Neuronal stem cell (in vitro differentiated cells): ENCODE measurements around the gene SYT3.

ENCODE experiments used
- DNase-seq: peaks from one replicate; pipeline ENCODE4 v3.0.0-alpha.2; 2013; ENCODE audit warnings: low spot score
- H2AFZ ChIP-seq: one replicate; pipeline ENCODE4 v1.6.1; 2013; ENCODE audit warnings: mild to moderate bottlenecking, low read length, inconsistent platforms
- H2AK5ac ChIP-seq: 2 replicates; pipeline ENCODE4 v1.6.1; 2013; ENCODE audit warnings: low read depth, mild to moderate bottlenecking, inconsistent platforms, low read length, moderate library complexity, mixed read lengths
- H2BK120ac ChIP-seq: 2 replicates; pipeline ENCODE4 v1.6.1; 2013; ENCODE audit warnings: low read depth, mild to moderate bottlenecking, inconsistent platforms, low read length, moderate library complexity, mixed read lengths
- H2BK12ac ChIP-seq: one replicate; pipeline ENCODE4 v1.6.1; 2013; ENCODE audit warnings: low read length, inconsistent platforms
- H2BK15ac ChIP-seq: 2 replicates; pipeline ENCODE4 v1.6.1; 2013; ENCODE audit warnings: mild to moderate bottlenecking, low read length, inconsistent platforms, mixed read lengths
- H2BK5ac ChIP-seq: one replicate; pipeline ENCODE4 v1.6.1; 2013; ENCODE audit warnings: inconsistent platforms, mild to moderate bottlenecking, low read length, moderate library complexity
- H3K14ac ChIP-seq: one replicate; pipeline ENCODE4 v1.6.1; 2013; ENCODE audit warnings: low read length, inconsistent platforms
- H3K18ac ChIP-seq: 2 replicates; pipeline ENCODE4 v1.6.1; 2013; ENCODE audit warnings: low read length, inconsistent platforms
- H3K23ac ChIP-seq: 2 replicates; pipeline ENCODE4 v1.6.1; 2013; ENCODE audit warnings: low read depth, mild to moderate bottlenecking, mixed read lengths, low read length, inconsistent platforms; ENCODE audit not compliant: poor library complexity
- H3K27ac ChIP-seq: replicated peaks from 3 replicates; pipeline ENCODE4 v1.5.1; 2013; ENCODE audit warnings: low read length, inconsistent platforms
- H3K27me3 ChIP-seq, 3 experiments: 2 replicates each; pipeline ENCODE4 v1.6.1; 2013; ENCODE audit warnings: low read length in 3 of 3, mild to moderate bottlenecking in 2 of 3, inconsistent platforms in 1 of 3, low read depth in 1 of 3, mixed read lengths in 1 of 3, moderate library complexity in 1 of 3; ENCODE audit not compliant: control insufficient read depth in 3 of 3, insufficient read depth in 3 of 3
- H3K36me3 ChIP-seq, 2 donors: replicated peaks in 1 of 2; 2 replicates each; pipeline ENCODE4 v1.6.1; 2013; ENCODE audit warnings: low read length in 2 of 2; ENCODE audit not compliant: control insufficient read depth in 2 of 2, insufficient read depth in 2 of 2
- H3K4ac ChIP-seq: 2 replicates; pipeline ENCODE4 v1.6.1; 2013; ENCODE audit warnings: inconsistent platforms, mild to moderate bottlenecking, low read length, moderate library complexity
- H3K4me1 ChIP-seq, 2 donors: 1 replicate in 1 of 2; 2 replicates in 1 of 2; pipeline ENCODE4 v1.6.1; 2013; ENCODE audit warnings: low read length in 2 of 2, low read depth in 1 of 2; ENCODE audit not compliant: control insufficient read depth in 2 of 2, insufficient read depth in 1 of 2
- H3K4me2 ChIP-seq: one replicate; pipeline ENCODE4 v1.6.1; 2013; ENCODE audit warnings: mild to moderate bottlenecking, low read length, inconsistent platforms; ENCODE audit not compliant: insufficient read depth, poor library complexity, severe bottlenecking
- H3K4me3 ChIP-seq, 2 donors: 2 replicates each; pipeline ENCODE4 v1.5.1; 2013; ENCODE audit warnings: low read length in 2 of 2, mild to moderate bottlenecking in 2 of 2, inconsistent platforms in 1 of 2, moderate library complexity in 1 of 2
- H3K79me1 ChIP-seq: one replicate; pipeline ENCODE4 v1.6.1; 2013; ENCODE audit warnings: low read depth, mild to moderate bottlenecking, inconsistent platforms, low read length, moderate library complexity
- H3K9ac ChIP-seq: one replicate; pipeline ENCODE4 v1.6.1; 2013; ENCODE audit warnings: mild to moderate bottlenecking, low read depth, low read length, inconsistent platforms; ENCODE audit not compliant: poor library complexity
- H3K9me3 ChIP-seq, 2 donors: replicated peaks in 1 of 2; 2 replicates each; pipeline versions ENCODE3 to v1.6.1; 2013; ENCODE audit warnings: low read length in 2 of 2, mild to moderate bottlenecking in 2 of 2, inconsistent platforms in 1 of 2, low read depth in 1 of 2, mixed read lengths in 1 of 2, moderate library complexity in 1 of 2; ENCODE audit not compliant: control insufficient read depth in 2 of 2, insufficient read depth in 1 of 2
- H4K8ac ChIP-seq: one replicate; pipeline ENCODE4 v1.6.1; 2013; ENCODE audit warnings: low read depth, mild to moderate bottlenecking, inconsistent platforms, low read length, moderate library complexity
- H4K91ac ChIP-seq: one replicate; pipeline ENCODE4 v1.6.1; 2013; ENCODE audit warnings: low read length, low read depth, mild to moderate bottlenecking, inconsistent platforms; ENCODE audit not compliant: poor library complexity
- WGBS, 2 donors: extraction: QIAGEN DNeasy Blood & Tissue Kit; methylation state at CpG; one replicate each; pipeline ENCODE4 v1.1.7; 2013; ENCODE audit warnings: missing lambda C conversion rate in 2 of 2, mixed read lengths in 1 of 2; ENCODE audit not compliant: insufficient read length in 2 of 2, insufficient replicate concordance in 1 of 2; ENCODE audit errors: extremely low coverage in 2 of 2; 5-methylcytosine and 5-hydroxymethylcytosine counted together

Gene SYT3

DNA sequence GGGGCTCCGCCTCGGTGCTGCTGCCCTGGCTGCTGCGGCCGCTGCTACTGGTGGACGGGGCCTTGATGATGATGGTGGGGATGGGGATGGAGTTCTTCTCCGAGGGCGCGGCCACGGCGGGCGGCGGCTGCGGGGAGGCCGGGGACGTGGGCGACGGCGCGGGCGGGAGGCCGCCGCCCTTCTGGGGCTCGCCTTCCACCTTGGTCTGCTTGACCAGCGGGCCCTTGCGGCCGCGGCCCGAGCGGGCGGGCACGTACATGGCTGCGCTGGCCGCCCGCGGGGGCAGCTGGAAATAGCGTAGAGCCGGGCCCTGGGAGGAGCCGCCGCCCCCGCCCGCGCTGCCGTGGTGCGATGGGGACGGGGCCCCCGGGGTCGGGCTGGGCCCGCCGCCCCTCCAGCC, 28.7 kb upstream of the SYT3 start:
- H3K4me2 ChIP-seq = peak overlapping the region; percentile 57
- H3K79me1 ChIP-seq = peaks cover 1% of the 10 kb centered on the region
- H2BK120ac ChIP-seq = no peak overlapping the region
- no peak overlapping the region for H4K91ac ChIP-seq
- no peak overlapping the region for H3K14ac ChIP-seq
- no peak overlapping the region for H2AFZ ChIP-seq
- peaks cover 4 to 8% of the 10 kb centered on the region in 2 donors for H3K4me1 ChIP-seq
- peak overlapping the region; percentile 43 for H3K23ac ChIP-seq
- H3K4me3 ChIP-seq = no peak overlapping the region
- no peak overlapping the region for H2BK12ac ChIP-seq
- H3K27me3 ChIP-seq = peaks cover 0 to 61% (median 17%) of the 10 kb centered on the region in 3 experiments
- H3K4ac ChIP-seq = no peak overlapping the region
- peak overlapping the region; percentile 89 for H3K18ac ChIP-seq
- H3K36me3 ChIP-seq = no peaks in the 10 kb centered on the region
- DNase-seq = no peak
- no peaks in the 10 kb centered on the region for H3K9me3 ChIP-seq
- H3K9ac ChIP-seq = peak overlapping the region; percentile 44
- no peak overlapping the region for H4K8ac ChIP-seq
- no peak overlapping the region for H2AK5ac ChIP-seq
- no peak overlapping the region for H2BK5ac ChIP-seq
- no peak overlapping the region for H3K27ac ChIP-seq
- H2BK15ac ChIP-seq = no peak overlapping the region
- no CpG with 5 or more reads among the region's 49 CpGs for WGBS, 2 donors

GRCh38 chr19:50667759-50668231, 28.1 kb upstream of the SYT3 start:
- Histone ChIP-seq H2AFZ (no peak overlapping the region), H3K27me3 (peaks cover 0 to 54% (median 17%) of the 10 kb centered on the region in 3 experiments), H3K27ac (no peak overlapping the region), H3K14ac (no peak overlapping the region), H3K23ac (peak overlapping the region; percentile 12), H4K91ac (no peak overlapping the region), H3K4me2 (peak overlapping the region; percentile 57), H3K18ac (peak overlapping the region; percentile 90), H2AK5ac (peak overlapping the region; percentile 70), H3K36me3 (no peaks in the 10 kb centered on the region), H2BK12ac (no peak overlapping the region), H3K4ac (no peak overlapping the region), H3K9me3 (no peaks in the 10 kb centered on the region), H4K8ac (no peak overlapping the region), H3K4me1 (peaks cover 4 to 6% of the 10 kb centered on the region in 2 donors), H3K79me1 (peaks cover 1% of the 10 kb centered on the region), H3K4me3 (no peak overlapping the region), H3K9ac (peak overlapping the region; percentile 21), H2BK120ac (peak overlapping the region; percentile 81), H2BK5ac (no peak overlapping the region), H2BK15ac (no peak overlapping the region)
- no peak for DNase-seq
- WGBS, 2 donors = no CpG with 5 or more reads among the region's 58 CpGs

- H3K9me3 ChIP-seq = no peaks in the 10 kb centered on the region
- peak overlapping the region; percentile 70 for H3K9ac ChIP-seq
- peak overlapping the region; percentile 57 for H3K4me2 ChIP-seq
- peaks cover 6 to 8% of the 10 kb centered on the region in 2 donors for H3K4me1 ChIP-seq
- H2AFZ ChIP-seq = no peak overlapping the region
- H3K27me3 ChIP-seq = peaks cover 0 to 51% (median 17%) of the 10 kb centered on the region in 3 experiments
- H2BK12ac ChIP-seq = no peak overlapping the region
- no CpG with 5 or more reads among the region's 56 CpGs for WGBS, 2 donors
- H2AK5ac ChIP-seq = no peak overlapping the region
- H3K27ac ChIP-seq = no peak overlapping the region
- H4K91ac ChIP-seq = no peak overlapping the region
- H3K4ac ChIP-seq = no peak overlapping the region
- peak overlapping the region; percentile 81 for H2BK120ac ChIP-seq
- no peak for DNase-seq
- no peak overlapping the region for H3K4me3 ChIP-seq
- H2BK5ac ChIP-seq = no peak overlapping the region
- peak overlapping the region; percentile 80 for H3K23ac ChIP-seq
- H3K14ac ChIP-seq = no peak overlapping the region
- H4K8ac ChIP-seq = no peak overlapping the region
- H3K36me3 ChIP-seq = no peaks in the 10 kb centered on the region
- H3K79me1 ChIP-seq = peaks cover 1% of the 10 kb centered on the region
- peak overlapping the region; percentile 90 for H3K18ac ChIP-seq
- peak overlapping the region; percentile 37 for H2BK15ac ChIP-seq
Measured at GRCh38 chr19:50667177-50667758, 27.6 kb upstream of the SYT3 start.

GRCh38 chr19:50666346-50667176, 26.9 kb upstream of the SYT3 start:
- Histone ChIP-seq H3K27me3 (peaks cover 0 to 46% (median 17%) of the 10 kb centered on the region in 3 experiments), H3K9me3 (no peaks in the 10 kb centered on the region), H3K79me1 (peaks cover 1% of the 10 kb centered on the region), H3K4ac (no peak overlapping the region), H3K27ac (no peak overlapping the region), H2BK12ac (peak overlapping the region; percentile 58), H3K4me1 (peaks cover 12 to 13% of the 10 kb centered on the region in 2 donors), H3K14ac (no peak overlapping the region), H3K4me3 (no peak overlapping the region), H2AK5ac (peak overlapping the region; percentile 88), H3K4me2 (peak overlapping the region; percentile 25), H3K23ac (peak overlapping the region; percentile 80), H3K9ac (peak overlapping the region; percentile 44), H4K8ac (peak overlapping the region; percentile 98), H2BK5ac (peak overlapping the region; percentile 66), H2BK15ac (peak overlapping the region; percentile 37), H3K18ac (peak overlapping the region; percentile 85), H4K91ac (no peak overlapping the region), H2BK120ac (peak overlapping the region; percentile 81), H3K36me3 (no peaks in the 10 kb centered on the region), H2AFZ (no peak overlapping the region)
- WGBS, 2 donors = no CpG with 5 or more reads among the region's 47 CpGs
- no peak for DNase-seq
